B cell (primary cell): Measurements from ENCODE around the gene GSTA4. TPM values are rescaled to one million over a fixed set of nuclear protein-coding genes. Genes with fewer than 3 reads are reported as not detected.

Experiments used
- ATAC-seq: fragments of 200-7000 bp; cut with Tn5 transposase; one replicate; pipeline ENCODE4 v1.10.0; 2021; ENCODE audit warnings: low read depth, mild to moderate bottlenecking, moderate number of reproducible peaks, moderate library complexity
- CTCF ChIA-PET: fragments of 350-600 bp; sonication (Branson Sonifier 250); formaldehyde crosslinking; loops from one replicate; lab custom pipeline; 2021; ENCODE audit warnings: antibody characterized with exemption, inconsistent platforms; lab: Charles Lee
- POLR2A ChIA-PET: fragments of 350-600 bp; sonication (Branson Sonifier 250); formaldehyde crosslinking; loops from one replicate; lab custom pipeline; 2021; ENCODE audit warnings: antibody characterized with exemption; lab: Charles Lee
- DNase-seq: peaks from one replicate; pipeline ENCODE4 v3.0.0; 2013
- H2AFZ ChIP-seq: 2 replicates; pipeline ENCODE4 v1.6.1; 2012; ENCODE audit warnings: mild to moderate bottlenecking, low read depth, low read length; ENCODE audit not compliant: insufficient read depth, poor library complexity, severe bottlenecking
- H3K27ac ChIP-seq, 2 donors: 1 replicate in 1 of 2; 2 replicates in 1 of 2; pipeline ENCODE4 v1.5.1; 2012 to 2013; ENCODE audit warnings: low read length in 2 of 2, mild to moderate bottlenecking in 2 of 2, moderate library complexity in 1 of 2
- H3K27me3 ChIP-seq, 4 experiments: fragments of 200-600 bp in 1 of 4; sonication (generic) in 1 of 4; replicated peaks in 1 of 4; 1 replicate in 2 of 4; 2 replicates in 2 of 4; pipeline versions ENCODE4 v1.6.1 to v1.7.0; 2013 to 2016; ENCODE audit warnings: low read length in 3 of 4, mild to moderate bottlenecking in 2 of 4, mixed read lengths in 1 of 4, moderate library complexity in 1 of 4; ENCODE audit not compliant: insufficient read depth in 4 of 4, control insufficient read depth in 3 of 4; ENCODE audit errors: control extremely low read depth in 1 of 4
- H3K36me3 ChIP-seq, 2 experiments: replicated peaks in 1 of 2; 1 replicate in 1 of 2; 2 replicates in 1 of 2; pipeline versions ENCODE4 v1.6.1 to v1.7.1; 2013; ENCODE audit warnings: low read length in 1 of 2; ENCODE audit not compliant: insufficient read depth in 2 of 2, control insufficient read depth in 1 of 2; ENCODE audit errors: control extremely low read depth in 1 of 2, extremely low read depth in 1 of 2
- H3K4me1 ChIP-seq, 2 donors: fragments of 200-600 bp in 1 of 2; sonication (generic) in 1 of 2; 1 replicate in 1 of 2; 2 replicates in 1 of 2; pipeline versions ENCODE4 v1.5.1 to v1.6.1; 2013 to 2017; ENCODE audit warnings: low read length in 2 of 2; ENCODE audit not compliant: control insufficient read depth in 2 of 2, insufficient read depth in 2 of 2
- H3K4me2 ChIP-seq: replicated peaks from 2 replicates; pipeline ENCODE3; 2012; ENCODE audit warnings: mild to moderate bottlenecking, low read depth, low read length; ENCODE audit not compliant: poor library complexity, severe bottlenecking
- H3K4me3 ChIP-seq, 5 experiments: fragments of 200-600 bp in 1 of 5; sonication (generic) in 1 of 5; 1 replicate in 3 of 5; 2 replicates in 2 of 5; pipeline versions ENCODE4 v1.5.1 to v1.7.0; 2011 to 2016; ENCODE audit warnings: low read length in 4 of 5, mild to moderate bottlenecking in 4 of 5, low read depth in 2 of 5, control low read depth in 1 of 5, moderate library complexity in 1 of 5; ENCODE audit not compliant: insufficient read depth in 1 of 5; ENCODE audit errors: control extremely low read depth in 1 of 5, extremely low read depth in 1 of 5
- H3K79me2 ChIP-seq: fragments of 200-600 bp; sonication (generic); one replicate; pipeline ENCODE4 v1.6.0; 2016; ENCODE audit warnings: low read length; ENCODE audit not compliant: control insufficient read depth, insufficient read depth
- H3K9ac ChIP-seq: fragments of 200-600 bp; sonication (generic); 2 replicates; pipeline ENCODE4 v1.6.1; 2017; ENCODE audit warnings: mild to moderate bottlenecking, low read length, moderate library complexity
- H3K9me3 ChIP-seq, 3 donors: one replicate each; pipeline versions ENCODE4 v1.6.1 to v1.7.1; 2013; ENCODE audit warnings: low read length in 2 of 3; ENCODE audit not compliant: control insufficient read depth in 2 of 3, insufficient read depth in 1 of 3; ENCODE audit errors: control extremely low read depth in 1 of 3
- H4K20me1 ChIP-seq: 2 replicates; pipeline ENCODE4 v1.6.0; 2012; ENCODE audit warnings: mild to moderate bottlenecking, low read length; ENCODE audit not compliant: insufficient read depth, control insufficient read depth, poor library complexity, severe bottlenecking
- H3K27ac Mint-ChIP-seq: one replicate; pipeline ENCODE4 v1.8.0; 2021; ENCODE audit warnings: mixed read lengths
- H3K27me3 Mint-ChIP-seq: one replicate; pipeline ENCODE4 v1.8.0; 2021; ENCODE audit warnings: mixed read lengths
- H3K4me1 Mint-ChIP-seq: one replicate; pipeline ENCODE4 v1.8.0; 2021; ENCODE audit warnings: mixed read lengths
- H3K4me3 Mint-ChIP-seq: one replicate; pipeline ENCODE4 v1.8.0; 2021; ENCODE audit warnings: mixed read lengths
- H3K9me3 Mint-ChIP-seq: one replicate; pipeline ENCODE4 v1.8.0; 2022; ENCODE audit warnings: mixed read lengths; ENCODE audit not compliant: insufficient read depth
- EZH2 ChIP-seq: IDR thresholded peaks from 2 replicates; pipeline ENCODE4 v1.6.1; 2012; ENCODE audit warnings: borderline replicate concordance, low read depth, mild to moderate bottlenecking, moderate library complexity, low read length; ENCODE audit not compliant: insufficient read depth, poor library complexity, severe bottlenecking
- WGBS: methylation state at CpG from one replicate; pipeline ENCODE4 v1.1.5; 2013; ENCODE audit warnings: missing lambda C conversion rate; ENCODE audit not compliant: insufficient coverage; 5-methylcytosine and 5-hydroxymethylcytosine counted together
- intact Hi-C: fragments of 100-400 bp; cut with micrococcal nuclease; formaldehyde crosslinking; loops from one replicate; pipeline ENCODE4 v1.10.0; 2022
- polyA plus RNA-seq: library from polyadenylated mRNA; depleted of rRNA; stranded (reverse); fragments of >200 nt; gene quantifications from 2 replicates; pipeline ENCODE4 v1.2.3, GENCODE V29; 2012
- total RNA-seq, 2 donors: library from RNA; stranded (reverse); fragments of 120-200 nt in 1 of 2; gene quantifications; 1 replicate in 1 of 2; 2 replicates in 1 of 2; pipeline versions ENCODE4 v1.2.3 to v1.2.4, GENCODE V29; 2013 to 2022
- TF ChIP-seq, protein P1 (sequence below): fragments of 200-600 bp; IDR thresholded peaks from one replicate; pipeline ENCODE4 v1.8.0; 2022; ENCODE audit warnings: antibody characterized with exemption, mild to moderate bottlenecking

Gene GSTA4
- total and polyA plus RNA-seq, 2 donors (not counting 1 experiment from before 2014, with no cell fraction given) = 1.7 to 4.9 TPM

DNA sequence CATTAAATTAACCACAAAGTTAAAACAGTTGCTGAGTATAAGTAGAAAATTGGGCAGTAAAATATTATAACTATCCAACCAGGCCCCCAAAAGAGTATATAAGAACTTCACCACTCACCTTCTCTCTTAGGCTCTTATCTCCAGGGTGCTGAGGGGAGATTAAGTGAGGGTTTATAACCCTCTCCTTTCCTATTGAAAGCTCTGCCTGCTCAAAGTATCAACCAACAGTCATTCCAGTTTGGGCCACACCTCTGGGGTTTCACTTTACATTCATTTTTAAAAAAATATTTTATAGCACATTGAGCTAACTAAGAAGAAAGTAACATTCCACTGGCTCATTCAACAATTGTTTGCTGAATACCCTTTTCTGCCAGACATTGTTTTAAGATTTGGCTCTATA is 22.1 kb downstream of the GSTA4 start:
- ChIA-PET POLR2A (no interaction called here), CTCF (no interaction called here)
- no peaks in the 10 kb centered on the region for H3K79me2 ChIP-seq
- no peaks in the 10 kb centered on the region for H3K27me3 Mint-ChIP-seq
- no peaks in the 10 kb centered on the region for H3K9me3 ChIP-seq
- H3K27ac ChIP-seq = no peak overlapping the region
- H3K27ac Mint-ChIP-seq = no peak overlapping the region
- no peak overlapping the region for H3K4me3 ChIP-seq
- DNase-seq = no peak
- TF ChIP-seq, protein P1, sequence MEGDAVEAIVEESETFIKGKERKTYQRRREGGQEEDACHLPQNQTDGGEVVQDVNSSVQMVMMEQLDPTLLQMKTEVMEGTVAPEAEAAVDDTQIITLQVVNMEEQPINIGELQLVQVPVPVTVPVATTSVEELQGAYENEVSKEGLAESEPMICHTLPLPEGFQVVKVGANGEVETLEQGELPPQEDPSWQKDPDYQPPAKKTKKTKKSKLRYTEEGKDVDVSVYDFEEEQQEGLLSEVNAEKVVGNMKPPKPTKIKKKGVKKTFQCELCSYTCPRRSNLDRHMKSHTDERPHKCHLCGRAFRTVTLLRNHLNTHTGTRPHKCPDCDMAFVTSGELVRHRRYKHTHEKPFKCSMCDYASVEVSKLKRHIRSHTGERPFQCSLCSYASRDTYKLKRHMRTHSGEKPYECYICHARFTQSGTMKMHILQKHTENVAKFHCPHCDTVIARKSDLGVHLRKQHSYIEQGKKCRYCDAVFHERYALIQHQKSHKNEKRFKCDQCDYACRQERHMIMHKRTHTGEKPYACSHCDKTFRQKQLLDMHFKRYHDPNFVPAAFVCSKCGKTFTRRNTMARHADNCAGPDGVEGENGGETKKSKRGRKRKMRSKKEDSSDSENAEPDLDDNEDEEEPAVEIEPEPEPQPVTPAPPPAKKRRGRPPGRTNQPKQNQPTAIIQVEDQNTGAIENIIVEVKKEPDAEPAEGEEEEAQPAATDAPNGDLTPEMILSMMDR = no peak
- no peak for TF ChIP-seq EZH2
- peaks cover 19% of the 10 kb centered on the region for H3K4me1 Mint-ChIP-seq
- intact Hi-C loops = no loop called here
- H3K4me1 ChIP-seq = peaks cover 8 to 21% of the 10 kb centered on the region in 2 donors
- H3K4me3 Mint-ChIP-seq = no peak overlapping the region
- H3K27me3 ChIP-seq = no peaks in the 10 kb centered on the region
- H3K9ac ChIP-seq = no peak overlapping the region
- no peaks in the 10 kb centered on the region for H3K9me3 Mint-ChIP-seq
- no peak overlapping the region for H3K4me2 ChIP-seq
- ATAC-seq = no peak
- no peaks in the 10 kb centered on the region for H3K36me3 ChIP-seq
- H4K20me1 ChIP-seq = no peaks in the 10 kb centered on the region
- H2AFZ ChIP-seq = no peak overlapping the region

DNA sequence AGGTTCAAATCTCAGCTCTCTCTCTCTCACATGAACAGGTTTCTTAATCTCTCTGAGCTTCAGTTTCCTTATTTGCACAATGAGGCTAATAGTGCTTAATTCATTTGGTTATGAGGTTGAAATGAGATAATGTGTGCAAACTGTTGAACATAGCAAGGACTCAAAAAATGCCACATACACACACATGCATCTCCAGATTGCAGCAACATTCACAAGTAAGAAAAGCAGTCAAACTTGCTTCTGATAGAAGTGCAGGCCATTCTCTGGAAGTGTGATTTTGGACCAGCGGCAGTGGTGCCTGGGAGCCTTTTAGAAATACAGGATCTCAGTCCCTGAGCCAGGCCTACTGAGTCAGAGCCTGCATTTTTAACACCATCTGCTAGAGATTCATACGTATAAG is 25.7 kb downstream of the GSTA4 start:
- H3K9me3 Mint-ChIP-seq = no peaks in the 10 kb centered on the region
- no peaks in the 10 kb centered on the region for H3K4me1 Mint-ChIP-seq
- H3K27ac Mint-ChIP-seq = no peak overlapping the region
- Histone ChIP-seq H3K4me1 (no peaks in the 10 kb centered on the region), H3K27ac (no peak overlapping the region), H3K9ac (no peak overlapping the region), H3K4me3 (no peak overlapping the region), H4K20me1 (no peaks in the 10 kb centered on the region), H3K79me2 (no peaks in the 10 kb centered on the region), H2AFZ (no peak overlapping the region), H3K27me3 (peaks cover 0 to 4% (median 0%) of the 10 kb centered on the region in 4 experiments), H3K36me3 (no peaks in the 10 kb centered on the region), H3K9me3 (no peaks in the 10 kb centered on the region), H3K4me2 (no peak overlapping the region)
- no peaks in the 10 kb centered on the region for H3K27me3 Mint-ChIP-seq
- H3K4me3 Mint-ChIP-seq = no peak overlapping the region
- intact Hi-C loops = no loop called here
- DNase-seq (no peak), ATAC-seq (no peak)
- TF ChIP-seq, protein P1 = no peak
- TF ChIP-seq EZH2 = no peak
- ChIA-PET POLR2A (no interaction called here), CTCF (no interaction called here)
- WGBS = 100% methylated on average over 1 of the region's 2 CpGs
